GM21786 (cell line): ENCODE results near the gene CCL2.
"Not testable (repeated sequence)": the region's sequence is repeated elsewhere in the genome, so short reads cannot be mapped to it uniquely, and the experiment has no call there.

Experiments used
- ATAC-seq: cut with Tn5 transposase; IDR thresholded peaks from one replicate; pipeline ENCODE4 v1.9.1; 2021; ENCODE audit not compliant: unreplicated experiment

The CCL2 gene

DNA sequence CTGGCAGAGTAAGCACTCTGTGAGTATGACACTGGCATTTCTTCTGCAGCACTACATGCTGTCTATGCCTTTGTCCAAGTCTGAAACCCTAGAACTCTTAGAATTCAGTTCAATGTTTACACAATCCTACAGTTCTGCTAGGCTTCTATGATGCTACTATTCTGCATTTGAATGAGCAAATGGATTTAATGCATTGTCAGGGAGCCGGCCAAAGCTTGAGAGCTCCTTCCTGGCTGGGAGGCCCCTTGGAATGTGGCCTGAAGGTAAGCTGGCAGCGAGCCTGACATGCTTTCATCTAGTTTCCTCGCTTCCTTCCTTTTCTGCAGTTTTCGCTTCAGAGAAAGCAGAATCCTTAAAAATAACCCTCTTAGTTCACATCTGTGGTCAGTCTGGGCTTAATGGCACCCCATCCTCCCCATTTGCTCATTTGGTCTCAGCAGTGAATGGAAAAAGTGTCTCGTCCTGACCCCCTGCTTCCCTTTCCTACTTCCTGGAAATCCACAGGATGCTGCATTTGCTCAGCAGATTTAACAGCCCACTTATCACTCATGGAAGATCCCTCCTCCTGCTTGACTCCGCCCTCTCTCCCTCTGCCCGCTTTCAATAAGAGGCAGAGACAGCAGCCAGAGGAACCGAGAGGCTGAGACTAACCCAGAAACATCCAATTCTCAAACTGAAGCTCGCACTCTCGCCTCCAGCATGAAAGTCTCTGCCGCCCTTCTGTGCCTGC, at the start of gene CCL2:
TSS of gene CCL2 (plus strand) at position 635 of the 730 bp plus-strand sequence. CDS start at position 700, 65 bp downstream.
- no peak for ATAC-seq

- ATAC-seq, result no peak
These were observed 49.7 kb upstream of the CCL2 start for GRCh38 chr17:34205401-34205800.

DNA sequence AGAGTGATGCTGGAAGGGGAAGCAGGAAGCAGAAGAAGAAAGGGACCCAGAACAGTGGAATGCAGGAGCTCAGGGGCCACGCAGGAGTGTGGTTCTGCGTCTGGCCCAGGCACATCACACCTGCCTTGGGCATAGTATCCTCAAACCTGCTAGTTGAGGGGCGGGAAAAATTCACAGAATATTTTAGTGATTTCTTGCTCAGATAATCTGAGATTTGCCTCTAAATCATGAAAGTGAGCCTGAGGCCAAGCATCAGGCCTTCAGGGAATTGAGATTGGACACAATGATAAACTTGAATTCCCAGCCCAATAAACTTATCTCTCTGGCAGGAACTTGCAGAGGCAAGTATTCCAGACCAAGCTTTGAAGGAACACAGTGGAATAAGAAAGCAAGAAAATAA, 48.5 kb upstream of the CCL2 start:
- no peak for ATAC-seq

DNA sequence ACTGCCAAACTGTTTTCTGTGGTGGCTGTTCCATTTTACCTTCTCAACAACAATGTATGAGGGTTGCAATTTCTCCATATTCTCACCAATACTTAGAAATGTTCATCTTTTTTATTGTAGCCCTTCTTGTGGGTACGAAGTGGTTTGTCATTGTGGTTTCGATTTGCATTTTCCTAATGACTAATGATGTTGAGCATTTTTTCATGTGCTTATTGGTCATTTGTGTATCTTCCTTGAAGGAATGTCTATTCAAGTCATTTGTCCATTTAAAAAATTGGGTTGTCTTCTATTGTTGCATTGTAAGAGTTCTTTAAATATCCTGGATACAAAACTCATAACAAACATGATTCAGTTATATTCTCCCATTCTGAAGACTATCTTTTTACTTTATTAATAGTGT, 47.5 kb upstream of the CCL2 start:
- no peak for ATAC-seq

DNA sequence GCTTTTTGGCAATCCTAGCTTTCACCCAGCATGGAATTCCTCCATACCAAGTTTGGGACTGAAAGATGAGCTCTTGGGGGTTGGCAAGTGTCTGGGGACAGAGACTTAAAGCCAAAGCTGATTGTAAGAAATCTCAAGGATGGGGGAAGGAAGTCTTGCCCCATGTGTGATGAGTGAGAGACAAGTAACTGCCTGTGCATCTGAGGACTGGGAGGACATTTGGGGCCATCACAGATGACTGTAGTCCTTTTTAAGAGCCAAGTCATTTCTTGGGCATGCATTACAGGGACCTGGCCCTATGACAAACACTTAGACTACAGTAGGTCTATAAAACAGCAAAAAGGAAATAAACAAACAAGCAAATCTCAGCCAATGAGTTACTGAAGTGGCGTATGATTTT, 36.3 kb upstream of the CCL2 start:
- ATAC-seq, result no peak

- ATAC-seq, result no peak
These were observed 35.7 kb upstream of the CCL2 start for GRCh38 chr17:34219405-34219804.

DNA sequence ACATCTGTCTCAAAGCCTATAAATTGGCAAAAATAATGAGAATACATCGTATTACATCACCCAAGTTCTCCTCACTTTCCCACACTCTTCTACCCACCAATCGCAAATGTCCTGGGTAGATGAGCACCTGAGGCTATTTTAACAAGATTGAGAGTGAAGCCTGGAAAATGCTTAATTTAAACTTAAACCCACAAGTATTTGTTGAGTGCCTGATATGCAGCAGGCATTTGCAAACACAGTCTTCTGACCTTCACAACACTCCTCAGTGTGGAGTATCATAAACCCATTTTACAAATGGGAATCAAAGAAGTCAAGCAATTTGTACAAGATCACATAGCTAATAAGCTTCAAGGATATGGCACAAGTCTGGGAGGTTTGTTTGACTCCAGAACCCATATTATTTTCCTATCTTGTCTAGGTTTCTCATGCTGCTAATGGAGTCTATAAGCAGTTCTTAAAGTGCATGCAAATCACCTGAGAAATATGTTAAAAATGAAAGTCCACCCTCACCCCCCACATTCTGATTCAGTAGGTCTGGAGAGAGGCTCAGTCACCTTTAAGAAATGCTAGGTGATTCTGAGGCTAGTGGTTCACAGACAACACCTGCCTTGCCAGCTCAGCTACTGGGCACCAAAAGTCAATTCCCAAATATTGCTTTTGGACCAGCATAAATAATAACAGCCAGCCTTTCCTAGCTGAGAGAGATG, 34.9 kb upstream of the CCL2 start:
- no peak for ATAC-seq

DNA sequence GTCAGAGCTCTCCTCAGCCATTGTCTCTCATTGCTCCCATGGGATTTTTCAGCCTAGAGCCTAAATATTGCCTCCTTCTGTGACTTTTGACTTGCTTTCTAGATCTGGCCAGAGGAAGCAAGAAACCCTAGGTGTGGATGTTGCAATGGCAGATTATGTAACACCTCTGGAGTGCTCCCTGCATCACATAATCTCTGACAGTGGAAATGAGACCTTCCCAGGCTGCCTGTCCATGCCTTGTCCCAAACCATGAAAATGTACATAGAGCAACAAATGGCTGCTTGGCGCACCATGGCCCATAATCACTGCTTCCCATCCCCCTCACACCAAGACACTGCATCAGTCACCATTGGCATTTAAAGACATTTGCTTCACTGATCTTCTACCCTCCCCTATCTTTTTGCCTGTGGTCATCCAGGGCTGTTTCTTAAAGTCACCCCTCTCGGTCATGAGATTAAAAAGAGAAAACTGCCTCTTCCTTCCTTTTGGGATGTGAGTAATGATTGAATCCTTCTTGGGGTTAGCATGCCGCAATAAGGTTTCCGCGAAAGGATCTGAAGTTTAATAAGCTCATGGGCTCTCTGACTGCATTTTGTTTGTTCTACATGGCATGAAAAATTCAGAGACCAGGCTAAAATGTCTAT, 34.2 kb upstream of the CCL2 start:
- no peak for ATAC-seq

GRCh38 chr17:34221411-34221810, 33.7 kb upstream of the CCL2 start:
- ATAC-seq, result no peak

DNA sequence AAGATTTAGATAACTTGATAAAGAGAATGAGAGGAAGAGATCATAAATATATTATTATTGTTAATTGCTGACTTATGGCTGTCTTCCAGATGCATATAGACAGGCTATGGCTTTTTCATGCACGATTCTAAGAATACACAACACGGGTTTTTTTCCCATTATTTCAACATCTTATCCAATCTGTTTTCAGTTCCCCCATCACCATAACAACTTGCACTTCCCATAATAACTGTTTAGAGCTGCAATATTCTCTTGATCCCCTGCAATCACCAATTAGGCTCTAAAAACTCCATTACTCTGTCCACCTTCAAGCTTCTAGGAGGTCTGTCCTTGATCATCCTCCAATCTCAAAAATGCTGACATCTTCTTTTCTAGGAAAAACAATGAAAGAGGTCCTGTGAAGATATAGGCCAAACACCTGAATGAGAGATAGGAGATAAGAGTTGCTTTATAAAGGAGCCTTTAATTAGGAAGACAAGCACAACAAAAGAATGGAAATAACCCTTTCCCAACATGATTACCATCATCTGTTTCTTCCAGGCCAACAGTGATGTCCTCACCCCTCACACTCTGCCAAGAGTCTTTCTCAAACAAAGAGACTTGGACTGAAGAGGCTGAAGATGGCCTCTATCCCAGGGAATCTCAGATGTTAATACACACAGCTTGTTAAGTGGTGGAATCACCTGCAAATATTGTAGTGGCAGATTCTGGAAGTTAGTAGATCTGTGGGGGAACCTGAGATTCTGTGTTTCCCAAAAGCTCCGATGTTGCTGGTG, 32.2 kb upstream of the CCL2 start:
- no peak for ATAC-seq

DNA sequence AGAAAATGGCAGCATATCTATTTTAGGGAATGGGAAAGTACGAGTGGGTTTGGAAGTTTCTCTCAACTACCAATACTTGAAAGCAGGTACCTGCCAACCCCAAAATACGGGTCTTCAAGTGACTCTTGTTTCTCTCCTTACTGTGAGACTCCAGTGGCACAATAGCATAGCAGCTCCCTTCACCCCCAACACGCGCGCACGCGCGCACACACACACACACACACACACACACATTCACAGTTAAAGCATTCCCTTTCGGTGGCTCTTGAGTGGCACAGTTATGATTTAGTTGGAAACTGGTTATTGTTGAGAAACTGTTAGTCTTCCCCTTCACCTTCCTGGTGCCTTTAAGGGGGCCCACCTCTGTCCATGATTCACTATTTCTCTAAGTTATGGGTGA, 30.0 kb upstream of the CCL2 start:
- no peak for ATAC-seq

GRCh38 chr17:34226011-34226743, 28.9 kb upstream of the CCL2 start:
- ATAC-seq, result no peak

DNA sequence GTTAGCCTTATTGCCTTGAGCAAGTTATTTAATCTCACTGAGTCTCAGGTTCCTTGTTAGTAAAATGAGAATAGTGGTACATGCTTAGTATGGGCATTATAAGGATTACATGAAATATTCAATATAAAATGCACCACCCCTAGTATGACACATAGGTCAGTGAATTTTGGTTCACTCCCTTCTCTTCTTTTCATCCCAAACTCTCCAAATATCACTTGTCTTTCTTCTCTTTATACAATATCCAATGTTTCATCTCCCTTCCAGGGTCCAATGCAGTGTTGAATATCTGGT, 28.4 kb upstream of the CCL2 start:
- ATAC-seq, result no peak

DNA sequence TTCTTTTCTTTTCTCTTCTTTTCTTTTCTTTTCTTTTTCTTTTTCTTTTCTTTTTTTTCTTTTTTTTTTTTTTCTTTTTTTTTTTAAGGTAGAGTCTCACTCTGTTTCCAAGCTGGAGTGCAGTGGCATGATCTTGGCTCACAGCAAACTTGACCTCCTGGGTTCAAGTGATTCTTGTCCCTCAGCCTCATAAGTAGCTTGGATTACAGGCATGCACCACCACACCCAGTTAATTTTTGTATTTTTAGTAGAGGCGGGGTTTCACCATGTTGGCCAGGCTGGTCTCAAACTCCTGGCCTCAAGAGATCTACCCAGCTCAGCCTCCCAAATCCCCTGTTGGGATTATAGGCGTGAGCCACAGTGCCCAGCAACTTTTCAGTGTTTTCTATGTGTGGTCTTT, 27.8 kb upstream of the CCL2 start:
- not testable (repeated sequence) for ATAC-seq

DNA sequence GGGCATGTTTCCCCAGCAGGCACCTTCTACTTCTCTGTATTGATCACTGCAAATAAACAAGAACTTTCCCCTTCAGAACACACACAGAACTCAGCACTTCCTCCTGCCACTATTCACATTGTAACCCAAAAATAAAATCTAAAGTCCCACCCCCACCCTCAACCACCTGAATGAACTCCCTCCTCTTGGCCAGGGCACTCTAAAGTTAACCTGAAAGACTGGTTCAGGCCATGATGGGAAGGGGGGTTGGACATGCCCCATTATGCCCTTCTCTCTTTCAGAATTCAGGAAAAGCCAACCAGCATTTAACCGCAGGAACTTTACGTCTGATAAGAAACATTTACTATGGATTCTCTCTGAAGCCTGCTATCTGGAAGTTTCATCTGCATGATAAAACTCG, 27.4 kb upstream of the CCL2 start:
- ATAC-seq, result no peak

DNA sequence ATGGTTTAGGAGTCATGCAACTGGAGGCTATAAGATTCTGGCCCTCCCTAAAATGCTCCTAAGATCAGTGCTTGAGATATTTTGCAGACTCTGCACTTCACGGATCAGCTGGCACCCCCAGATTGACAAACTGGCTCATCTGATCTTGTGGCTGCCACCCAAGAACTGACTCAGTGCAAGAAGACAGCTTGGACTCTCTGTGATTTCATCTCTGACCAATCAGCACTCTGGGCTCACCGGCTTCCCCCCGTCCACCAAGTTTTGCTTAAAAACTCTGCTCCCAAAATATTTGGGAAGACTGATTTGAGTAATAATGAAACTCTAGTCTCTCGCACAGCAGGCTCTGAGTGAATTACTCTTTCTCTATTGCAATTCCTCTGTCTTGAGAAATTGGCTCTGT, 26.3 kb upstream of the CCL2 start:
- ATAC-seq, result no peak

DNA sequence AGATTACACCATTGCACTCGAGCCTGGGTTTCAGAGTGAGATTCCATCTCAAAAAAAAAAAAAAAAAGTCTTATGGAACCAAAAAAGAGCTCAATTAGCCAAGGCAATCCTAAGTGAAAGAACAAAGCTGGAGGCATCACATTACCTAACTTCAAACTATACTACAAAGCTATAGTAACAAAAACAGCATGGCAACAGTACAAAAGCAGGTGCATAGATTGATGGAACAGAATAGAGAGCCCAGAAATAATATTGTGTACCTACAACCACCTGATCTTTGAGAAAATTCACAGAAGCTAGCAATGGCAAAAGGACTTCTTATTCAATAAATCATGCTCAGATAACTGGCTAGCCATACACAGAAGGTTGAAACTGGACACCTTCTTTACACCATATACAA, 24.7 kb upstream of the CCL2 start:
- no peak for ATAC-seq

GRCh38 chr17:34234616-34235015, 20.5 kb upstream of the CCL2 start:
- ATAC-seq, result no peak

DNA sequence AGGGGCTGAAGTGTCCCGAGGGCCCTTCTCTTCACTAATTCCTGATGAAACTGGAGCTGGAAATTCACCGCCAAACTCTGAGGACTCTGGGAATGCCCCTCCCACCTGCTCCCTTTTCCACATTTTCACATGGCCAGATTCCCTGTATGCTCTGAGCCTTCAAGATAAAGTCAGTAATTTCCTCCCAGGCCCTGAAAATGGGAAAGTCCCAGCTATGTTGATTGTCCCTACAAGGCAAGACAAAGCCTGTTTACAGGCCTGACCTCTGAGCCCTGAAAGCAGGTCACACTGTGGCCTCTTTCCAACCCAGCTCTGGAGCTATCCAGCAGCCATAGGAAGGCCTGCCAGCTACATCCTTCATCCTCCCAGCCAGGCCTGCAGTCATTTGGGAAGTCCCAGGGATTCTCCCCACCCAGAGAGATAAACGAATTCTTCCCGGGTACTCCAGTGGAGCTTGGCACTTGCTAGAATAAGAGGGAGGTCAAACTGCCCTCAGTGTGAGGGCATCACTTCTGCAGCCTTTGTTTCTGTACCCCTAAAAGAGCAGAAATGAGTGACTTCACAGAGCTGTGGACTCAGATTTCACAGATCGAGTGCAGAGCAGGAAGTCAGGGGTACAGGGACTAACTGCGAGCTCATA, 19.6 kb upstream of the CCL2 start:
- no peak for ATAC-seq

DNA sequence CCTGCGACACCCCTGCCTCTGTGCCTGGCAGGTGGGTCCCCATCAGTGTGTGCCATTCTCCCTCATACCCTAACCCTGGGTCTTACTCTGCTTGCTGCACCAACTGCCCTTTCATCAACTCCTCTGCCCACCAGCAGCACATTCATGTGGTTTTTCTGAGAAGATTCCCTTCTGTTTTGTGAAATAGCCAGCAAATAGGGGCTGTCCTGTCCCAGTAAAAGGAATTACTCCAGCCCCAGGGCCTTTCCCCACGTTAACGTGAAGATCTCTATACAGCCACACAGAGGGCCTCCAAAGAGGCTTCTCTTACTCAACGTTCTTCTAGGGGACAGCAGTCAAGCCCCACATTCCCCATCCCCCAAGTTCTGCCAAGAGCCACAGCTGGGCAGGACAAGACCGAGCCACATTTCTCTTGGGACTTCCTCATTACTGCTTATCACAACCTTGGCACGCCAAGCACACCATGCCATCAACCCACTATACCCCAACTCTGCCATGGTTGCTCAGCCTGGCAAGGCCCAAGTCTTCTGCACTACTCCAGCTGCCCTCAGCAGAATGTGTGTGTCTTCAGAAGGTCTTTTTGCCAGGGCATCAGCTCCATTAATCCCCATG, 18.7 kb upstream of the CCL2 start:
- no peak for ATAC-seq
